ENCODE data around the gene PID1.

GRCh38 chr2:229044581-229044980 is 226.5 kb downstream of the PID1 start:
- TF ChIP-seq CTCF (IDR thresholded peaks at IDR 0.05 in 8 of 11, conservative IDR thresholded peaks at IDR 0.05 in 3 of 11): no peak
- no peak for TF ChIP-seq POLR2A (IDR thresholded peaks at IDR 0.05)
- no peak for TF ChIP-seq POLR2AphosphoS5 (IDR thresholded peaks at IDR 0.05)
